Measurements from ENCODE around the gene NANOS3.

GRCh38 chr19:13835791-13836723, 40.9 kb upstream of the NANOS3 start:
- TF ChIP-seq CTCF (IDR thresholded peaks at IDR 0.05; ENCODE audit: low read depth, low read length, poor library complexity, severe bottlenecking) (no peak), EZH2phosphoT487 (IDR thresholded peaks at IDR 0.05; ENCODE audit: borderline replicate concordance, low read length) (no peak)

All from DOHH2 (cell line).